ENCODE measurements around the gene CRAMP1.

The CRAMP1 gene

GRCh38 chr16:1657841-1658240 lies 45.7 kb downstream of the CRAMP1 start:
- DNase-seq: no peak

DNA sequence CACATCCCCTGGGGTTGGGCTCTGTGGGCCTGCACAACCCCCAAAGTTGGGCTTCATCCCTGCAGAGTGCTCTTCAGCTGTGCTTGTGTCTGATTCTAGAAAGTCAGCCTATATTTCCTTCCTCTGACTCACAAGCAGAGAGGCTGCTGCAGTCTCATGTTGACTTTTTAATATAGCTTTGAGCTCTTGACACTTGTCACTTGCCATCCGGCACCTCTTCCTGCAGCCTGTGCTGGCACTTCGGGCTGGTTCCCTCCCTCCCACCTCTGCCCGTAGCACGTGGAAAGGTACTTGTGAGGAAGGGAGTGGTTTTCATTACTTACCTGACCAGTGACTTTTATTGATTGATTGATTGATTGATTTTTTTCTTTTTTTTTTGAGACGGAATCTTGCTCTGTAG lies 46.9 kb downstream of the CRAMP1 start:
- no peak for DNase-seq

- no peak for DNase-seq
Measured at GRCh38 chr16:1661826-1662225, 49.7 kb downstream of the CRAMP1 start.

GRCh38 chr16:1662543-1662942 lies 50.4 kb downstream of the CRAMP1 start:
- no peak for DNase-seq

DNA sequence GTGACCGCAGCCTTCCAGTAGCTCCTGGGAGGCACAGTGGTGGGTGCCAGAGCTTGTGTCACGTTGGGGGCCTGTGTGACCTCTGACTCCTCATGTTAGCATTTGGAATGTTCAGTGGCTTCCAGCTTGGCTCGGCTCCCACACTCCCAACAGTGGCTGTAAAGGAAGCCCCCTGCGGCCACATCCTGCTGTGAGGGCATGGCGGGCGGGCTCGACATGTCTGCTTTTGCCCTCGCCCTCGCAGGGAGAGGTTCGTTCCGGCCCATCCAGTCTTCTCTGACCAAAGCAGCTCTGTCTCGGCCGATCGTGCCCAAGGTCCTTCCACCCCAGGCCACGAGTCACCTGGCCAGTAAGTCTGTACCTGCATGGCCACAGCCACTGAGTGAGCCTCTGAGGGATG lies 53.7 kb downstream of the CRAMP1 start:
- DNase-seq: no peak

DNA sequence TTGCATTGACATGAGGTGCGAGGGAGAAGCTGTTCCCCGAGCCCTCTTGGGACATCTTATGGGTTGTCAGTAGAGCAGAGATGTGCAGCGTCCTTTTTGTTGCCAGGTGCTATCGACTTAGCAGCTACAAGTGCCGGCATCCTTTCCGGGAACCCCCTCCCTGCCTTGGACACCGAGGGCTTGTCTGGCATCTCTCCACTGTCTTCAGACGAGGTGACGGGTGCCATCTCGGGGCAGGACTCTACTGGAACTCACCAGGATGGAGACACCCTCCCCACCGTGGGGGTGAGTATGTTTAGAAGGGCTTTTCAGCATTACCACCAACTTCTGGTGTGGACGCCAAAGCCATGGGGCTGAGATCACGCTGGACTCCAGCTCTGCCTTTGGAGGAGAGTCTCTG lies 54.2 kb downstream of the CRAMP1 start:
- DNase-seq: no peak

DNA sequence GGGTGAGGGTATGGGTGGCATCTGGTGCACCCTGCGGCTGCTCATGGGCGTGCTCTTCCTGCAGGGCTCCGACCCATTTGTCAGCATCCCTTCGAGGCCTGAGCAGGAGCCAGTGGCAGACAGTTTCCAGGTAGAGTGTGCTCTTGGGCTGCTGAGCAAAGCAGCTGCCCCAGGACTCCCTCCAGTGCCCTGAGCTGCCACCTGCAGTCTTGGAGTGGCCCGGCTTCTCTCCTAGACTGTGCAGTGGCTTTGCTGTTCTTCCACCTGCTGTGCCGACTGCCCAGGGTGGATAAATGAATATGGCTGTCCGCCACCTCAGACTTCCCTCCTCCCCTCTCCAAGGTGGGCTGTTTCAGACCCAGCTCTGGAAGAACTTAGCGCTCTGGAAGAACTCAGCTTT lies 55.1 kb downstream of the CRAMP1 start:
- DNase-seq: no peak

GRCh38 chr16:1667916-1668315 lies 55.8 kb downstream of the CRAMP1 start:
- DNase-seq: no peak

DNA sequence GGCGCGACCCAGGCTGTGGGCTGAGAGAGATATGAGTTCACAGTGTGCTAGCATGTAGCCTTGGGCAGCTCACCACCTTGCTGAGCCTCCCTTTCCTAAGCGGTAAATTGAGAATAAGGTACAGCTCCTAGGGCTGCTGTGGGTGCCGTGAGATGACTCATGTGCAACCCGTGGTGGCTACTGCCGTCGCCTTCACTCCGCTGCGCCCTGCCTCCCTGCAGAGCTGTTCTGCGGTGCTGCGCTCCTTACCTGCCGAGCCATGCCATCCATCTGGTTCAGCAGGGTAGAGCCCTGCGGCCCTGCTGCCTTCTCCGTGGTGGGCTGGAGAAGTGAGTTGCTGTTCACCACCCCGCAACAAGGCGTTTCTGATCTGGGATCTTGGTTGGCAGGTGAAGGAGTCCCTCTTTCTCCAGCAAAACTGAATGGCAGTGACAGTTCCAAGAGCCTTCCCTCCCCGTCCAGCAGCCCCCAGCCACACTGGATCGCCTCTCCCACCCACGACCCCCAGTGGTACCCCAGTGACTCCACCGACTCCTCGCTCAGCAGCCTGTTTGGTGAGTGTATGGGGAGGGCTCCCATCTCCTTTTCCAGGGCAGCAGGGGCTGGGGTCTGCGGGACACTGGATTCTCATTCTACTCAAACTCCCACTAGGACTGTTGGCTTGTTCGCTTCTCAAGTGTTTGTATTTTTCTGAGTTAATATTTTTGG lies 56.6 kb downstream of the CRAMP1 start:
- no peak for DNase-seq

DNA sequence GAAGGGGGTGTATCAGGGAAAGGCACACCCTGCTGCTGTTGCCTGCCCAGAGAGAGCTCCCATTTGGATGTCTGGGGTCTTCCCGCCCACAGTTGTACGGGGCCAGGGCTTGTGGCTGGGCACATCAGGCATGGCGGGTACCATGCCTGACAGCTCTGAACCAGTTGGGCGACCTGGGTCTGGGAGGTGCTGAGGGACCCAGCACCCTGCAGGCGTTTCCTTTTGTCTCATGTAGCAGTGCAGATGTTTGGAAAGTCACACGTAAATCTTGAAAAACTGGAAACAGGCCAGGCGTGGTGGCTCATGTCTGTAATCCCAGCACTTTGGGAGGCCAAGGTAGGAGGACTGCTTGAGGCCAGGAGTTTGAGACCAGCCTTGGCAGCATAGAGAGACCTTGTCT lies 57.5 kb downstream of the CRAMP1 start:
- DNase-seq: no peak

DNA sequence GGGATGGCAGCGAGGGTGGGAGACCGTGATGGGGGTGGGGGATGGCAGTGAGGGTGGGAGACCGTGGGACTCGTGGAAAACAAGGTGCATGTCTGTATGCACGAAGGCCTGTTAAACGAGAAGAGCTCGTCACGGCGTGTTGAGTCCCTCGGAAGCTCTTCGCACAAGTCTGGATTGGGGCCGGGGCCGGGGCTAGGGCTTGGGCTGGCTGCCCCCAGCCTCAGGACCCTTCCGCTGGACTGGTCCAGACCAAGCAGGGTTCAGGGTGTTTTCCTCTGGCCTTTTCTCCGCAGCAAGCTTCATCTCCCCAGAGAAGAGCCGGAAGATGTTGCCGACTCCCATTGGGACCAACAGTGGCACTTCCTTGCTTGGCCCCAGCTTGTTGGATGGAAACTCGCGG lies 58.2 kb downstream of the CRAMP1 start:
- no peak for DNase-seq

DNA sequence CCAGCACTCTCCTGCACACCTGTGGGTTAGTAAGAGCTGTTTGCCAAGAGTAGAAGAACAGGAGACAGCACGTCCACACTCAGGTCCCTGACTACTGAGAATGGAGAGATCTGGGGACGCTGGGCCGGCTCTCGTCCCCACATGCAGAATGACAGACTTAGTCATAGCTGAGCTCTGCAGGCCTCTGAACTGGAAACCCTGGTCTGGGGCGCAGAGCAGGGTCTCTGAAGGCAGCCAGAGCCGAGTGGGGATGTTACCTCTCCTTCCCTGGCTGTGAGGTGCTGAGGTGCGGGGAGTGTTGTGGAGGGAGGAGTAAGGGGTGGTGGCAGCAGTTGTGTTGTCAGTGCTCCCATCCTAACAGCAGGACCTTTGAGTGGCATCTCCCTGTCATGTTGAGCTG lies 58.7 kb downstream of the CRAMP1 start:
- no peak for DNase-seq

- DNase-seq: no peak
Measured at GRCh38 chr16:1673424-1674151, 61.4 kb downstream of the CRAMP1 start.

GRCh38 chr16:1674306-1674705 lies 62.1 kb downstream of the CRAMP1 start:
- no peak for DNase-seq

DNA sequence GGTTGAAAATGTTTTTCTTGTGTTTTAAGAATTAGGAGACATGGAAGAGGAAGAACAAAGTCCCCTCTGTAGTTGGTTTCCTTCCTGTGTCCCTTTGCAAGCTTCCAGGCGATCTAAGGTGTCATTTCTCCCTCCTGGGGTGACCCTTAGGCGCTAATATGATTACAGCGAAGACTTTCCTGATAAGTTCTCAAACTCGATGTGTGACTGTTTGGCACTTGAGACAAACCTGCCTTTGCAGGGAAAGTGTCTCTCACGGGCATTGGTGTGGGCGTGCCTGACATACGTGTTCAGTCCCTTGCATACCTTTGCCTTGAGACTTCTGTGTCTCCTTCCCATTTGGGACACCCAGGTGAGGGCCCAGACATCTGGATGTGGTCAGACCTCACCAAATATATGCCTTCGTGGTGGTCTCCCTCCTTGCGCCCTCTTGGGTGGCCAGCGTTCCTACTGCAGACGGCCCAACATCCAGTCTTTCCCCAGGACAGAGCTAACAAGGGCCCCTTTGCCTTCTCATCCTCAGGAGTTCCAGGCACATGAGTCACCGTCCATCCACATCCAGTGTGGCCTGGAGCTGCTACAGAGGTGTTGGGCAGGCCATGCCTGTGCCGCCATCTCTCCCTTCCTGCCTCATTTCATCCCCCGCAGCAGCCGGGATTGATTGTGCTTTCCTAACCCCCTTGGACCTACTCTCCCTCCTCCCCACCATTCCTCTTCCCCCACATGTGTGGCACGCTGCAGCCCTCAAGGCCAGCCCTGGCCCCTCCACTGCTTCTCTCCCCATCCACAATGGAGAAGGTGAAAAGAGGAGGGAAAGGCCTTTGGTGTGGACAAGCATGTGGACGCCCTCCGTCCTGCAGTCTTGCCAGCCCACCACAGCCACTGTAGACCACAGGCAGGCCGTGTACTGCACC lies 62.8 kb downstream of the CRAMP1 start:
- peak; percentile 67 for DNase-seq

GRCh38 chr16:1676661-1677060 lies 64.5 kb downstream of the CRAMP1 start:
- no peak for DNase-seq

GRCh38 chr16:1677339-1677738 lies 65.2 kb downstream of the CRAMP1 start:
- DNase-seq: no peak

DNA sequence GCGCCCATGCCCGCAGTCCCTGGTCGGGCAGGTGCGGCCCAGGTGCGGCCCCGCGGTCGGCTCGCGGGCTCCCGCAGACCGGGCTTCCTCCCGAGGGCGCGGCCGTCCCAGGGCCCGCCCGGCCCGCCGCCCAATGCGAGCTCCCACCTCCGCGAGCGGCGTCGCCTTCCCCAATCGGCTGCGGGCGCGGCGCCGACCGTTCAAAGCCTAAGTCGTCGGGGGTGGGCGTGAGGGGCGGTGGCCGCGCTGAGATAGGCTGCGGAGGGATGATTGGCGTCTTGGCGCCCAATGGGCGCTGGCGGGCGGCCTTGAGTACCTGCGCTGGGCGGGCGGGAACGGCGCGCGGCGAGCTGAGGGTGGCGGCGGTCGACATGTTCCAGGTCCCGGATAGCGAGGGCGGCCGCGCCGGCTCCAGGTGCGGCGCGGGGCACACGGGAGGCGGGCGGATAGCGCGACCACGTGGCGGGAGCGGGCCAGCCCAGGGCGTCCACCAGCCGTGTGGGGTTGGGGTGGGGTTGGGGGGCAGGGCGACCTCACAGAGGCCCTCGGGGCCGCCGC lies 65.9 kb downstream of the CRAMP1 start, which contains the start of gene JPT2:
JPT2 (plus strand) TSS at position 338 of the 558 bp plus-strand sequence; CDS start at position 372, 34 bp downstream.
- DNase-seq: peak; percentile 97

GRCh38 chr16:1678500-1679098 lies 66.4 kb downstream of the CRAMP1 start:
- peak; percentile 34 for DNase-seq

- no peak for DNase-seq
Measured at GRCh38 chr16:1680361-1680760, 68.2 kb downstream of the CRAMP1 start.

DNA sequence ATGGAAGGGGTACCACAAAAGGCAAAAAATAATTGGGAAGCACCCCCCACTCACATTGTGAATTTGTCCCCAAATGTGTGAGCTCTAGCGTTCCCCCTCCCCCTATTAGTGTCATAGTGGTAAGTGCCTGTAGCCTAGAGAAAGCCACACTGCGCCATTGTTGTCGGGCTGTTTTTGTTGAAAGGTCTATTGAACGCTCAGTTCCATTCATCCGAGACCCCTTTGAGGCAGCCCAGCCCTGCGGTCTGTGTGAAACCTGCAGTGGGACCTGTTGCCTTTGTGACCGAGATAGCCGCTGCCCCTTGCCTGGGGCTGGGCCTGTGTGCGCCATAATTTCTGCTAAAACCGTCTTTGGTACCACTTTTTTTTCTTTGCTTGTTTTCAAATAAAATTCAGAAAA lies 68.9 kb downstream of the CRAMP1 start:
- DNase-seq: no peak

DNA sequence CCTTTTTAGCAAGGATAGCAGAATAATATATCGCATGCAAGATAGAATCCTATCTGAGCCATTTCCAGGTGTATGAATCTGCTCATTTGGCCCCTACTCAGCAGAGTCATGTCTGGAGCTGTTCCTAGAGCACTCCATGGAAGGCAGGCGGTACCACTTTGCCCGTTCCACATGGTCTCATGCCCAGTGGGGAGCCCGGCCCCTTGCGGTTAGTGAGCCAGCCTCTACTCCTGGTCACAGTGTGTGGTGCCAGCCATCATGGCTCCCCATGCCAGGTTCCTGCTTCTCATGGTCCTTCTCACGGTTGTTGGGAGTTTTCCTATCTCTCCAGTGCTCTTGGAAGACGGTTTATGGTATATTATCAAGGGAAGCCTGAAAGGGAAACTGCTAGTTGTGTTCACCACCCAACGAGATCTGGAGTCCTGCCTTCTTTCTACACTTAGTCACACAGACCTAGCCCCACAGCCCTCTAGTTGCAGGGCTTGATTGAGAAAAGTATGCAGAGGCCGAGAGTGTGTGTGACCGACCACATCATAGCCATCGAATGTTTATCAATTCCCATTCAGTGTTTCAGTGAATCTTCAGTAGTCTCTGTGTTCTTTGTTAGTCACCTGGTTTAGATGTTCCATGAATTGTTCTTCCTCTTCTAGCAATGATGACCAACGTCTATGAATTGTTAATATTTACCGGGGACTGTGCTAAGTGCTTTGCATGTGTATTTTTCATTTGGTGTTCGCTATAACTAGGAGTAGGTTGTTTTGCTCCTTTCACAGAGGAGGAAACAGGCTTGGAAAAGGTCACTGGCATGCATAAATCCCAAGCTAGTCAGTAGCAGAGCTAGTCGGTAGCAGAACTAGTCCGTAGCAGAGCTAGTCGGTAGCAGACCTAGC lies 75.5 kb downstream of the CRAMP1 start:
- no peak for DNase-seq
